Kidney (tissue), 14 donors: ENCODE measurements around the gene BUB1B. TPM values are rescaled to one million over a fixed set of nuclear protein-coding genes. Genes with fewer than 3 reads are reported as not detected.
A peak's percentile ranks its signal among the peaks of the same experiment; 100 is the strongest.

ENCODE experiments used
- DNase-seq, 5 donors: peaks; one replicate each; pipeline ENCODE4 v3.0.0-alpha.2; 2013 to 2020
- FAIRE-seq: peaks from 2 replicates; lab custom pipeline; 2012; peaks lifted over from hg19 to GRCh38; lab: Jason Lieb, UNC
- H3K27ac ChIP-seq, 2 donors: one replicate each; pipeline ENCODE4 v1.7.0; 2013; ENCODE audit warnings: low read depth in 2 of 2, low read length in 2 of 2, inconsistent platforms in 1 of 2
- H3K27me3 ChIP-seq: one replicate; pipeline ENCODE4 v1.7.1; 2013; ENCODE audit warnings: low read length, inconsistent platforms; ENCODE audit not compliant: control insufficient read depth, insufficient read depth
- H3K36me3 ChIP-seq, 3 donors: one replicate each; pipeline versions ENCODE4 v1.7.0 to v1.7.1; 2013; ENCODE audit warnings: low read length in 3 of 3, control low read depth in 1 of 3, inconsistent platforms in 1 of 3; ENCODE audit not compliant: insufficient read depth in 3 of 3, control insufficient read depth in 2 of 3
- H3K4me1 ChIP-seq, 3 donors: one replicate each; pipeline versions ENCODE4 v1.7.0 to v1.7.1; 2013; ENCODE audit warnings: low read length in 3 of 3, inconsistent platforms in 1 of 3, low read depth in 1 of 3; ENCODE audit not compliant: control insufficient read depth in 2 of 3, insufficient read depth in 2 of 3
- H3K4me3 ChIP-seq, 3 donors: one replicate each; pipeline versions ENCODE4 v1.7.0 to v1.8.1; 2013; ENCODE audit warnings: low read length in 3 of 3, control low read depth in 1 of 3, inconsistent platforms in 1 of 3
- H3K9ac ChIP-seq, 3 donors: one replicate each; pipeline versions ENCODE4 v1.7.0 to v1.7.1; 2013; ENCODE audit warnings: low read length in 3 of 3, control low read depth in 1 of 3, inconsistent platforms in 1 of 3
- H3K9me3 ChIP-seq, 3 donors: one replicate each; pipeline versions ENCODE4 v1.7.0 to v1.7.1; 2013; ENCODE audit warnings: low read length in 3 of 3, control low read depth in 1 of 3, inconsistent platforms in 1 of 3; ENCODE audit not compliant: control insufficient read depth in 2 of 3, insufficient read depth in 1 of 3
- intact Hi-C: fragments of 100-400 bp; cut with DNase I; formaldehyde crosslinking; loops from one replicate; pipeline ENCODE4 v1.11.1; 2022
- polyA plus RNA-seq: library from polyadenylated mRNA; stranded (reverse); fragments of 350-450 nt; fragmentation: Illumina TruSeq; extraction: RNeasy Lipid Tissue Mini Kit (QIAGEN cat#74804); gene quantifications from one replicate; pipeline ENCODE4 v1.2.3, GENCODE V29; 2014; ENCODE audit warnings: low read depth, low replicate concordance; ENCODE audit not compliant: insufficient read depth
- total RNA-seq: library from RNA; stranded (reverse); fragmentation: NEBNext Ultra II Directional; extraction: Animal tissue kit (Norgen Biotek cat#: 25700); gene quantifications from one replicate; pipeline ENCODE4 v1.2.1, GENCODE V29; 2021
- TF ChIP-seq, protein P1 (sequence below): IDR thresholded peaks from 3 replicates; pipeline ENCODE4 v1.5.1; 2012; ENCODE audit warnings: mild to moderate bottlenecking, moderate library complexity, borderline replicate concordance; ENCODE audit not compliant: insufficient read depth; ENCODE audit errors: extremely low read depth
- donor health status: control.
- donor health status: control.
- donor health status: control.
- donor health status: control.
- donor health status: control.
- donor health status: DM: yes; HTN: yes; CAD: no.
- donor health status: Normal renal cell carcinoma (clear cell type).

BUB1B gene
- total and polyA plus RNA-seq, 2 donors from 2014 or later: 0.69 to 0.94 TPM

GRCh38 chr15:40157778-40158447 is 3.0 kb upstream of the BUB1B start:
- Histone ChIP-seq H3K27ac (no peak overlapping the region), H3K4me3 (no peak overlapping the region), H3K4me1 (peaks cover 0 to 10% (median 0%) of the 10 kb centered on the region in 3 donors), H3K9ac (no peak overlapping the region), H3K9me3 (no peaks in the 10 kb centered on the region), H3K27me3 (no peaks in the 10 kb centered on the region), H3K36me3 (no peaks in the 10 kb centered on the region)
- TF ChIP-seq, protein P1, sequence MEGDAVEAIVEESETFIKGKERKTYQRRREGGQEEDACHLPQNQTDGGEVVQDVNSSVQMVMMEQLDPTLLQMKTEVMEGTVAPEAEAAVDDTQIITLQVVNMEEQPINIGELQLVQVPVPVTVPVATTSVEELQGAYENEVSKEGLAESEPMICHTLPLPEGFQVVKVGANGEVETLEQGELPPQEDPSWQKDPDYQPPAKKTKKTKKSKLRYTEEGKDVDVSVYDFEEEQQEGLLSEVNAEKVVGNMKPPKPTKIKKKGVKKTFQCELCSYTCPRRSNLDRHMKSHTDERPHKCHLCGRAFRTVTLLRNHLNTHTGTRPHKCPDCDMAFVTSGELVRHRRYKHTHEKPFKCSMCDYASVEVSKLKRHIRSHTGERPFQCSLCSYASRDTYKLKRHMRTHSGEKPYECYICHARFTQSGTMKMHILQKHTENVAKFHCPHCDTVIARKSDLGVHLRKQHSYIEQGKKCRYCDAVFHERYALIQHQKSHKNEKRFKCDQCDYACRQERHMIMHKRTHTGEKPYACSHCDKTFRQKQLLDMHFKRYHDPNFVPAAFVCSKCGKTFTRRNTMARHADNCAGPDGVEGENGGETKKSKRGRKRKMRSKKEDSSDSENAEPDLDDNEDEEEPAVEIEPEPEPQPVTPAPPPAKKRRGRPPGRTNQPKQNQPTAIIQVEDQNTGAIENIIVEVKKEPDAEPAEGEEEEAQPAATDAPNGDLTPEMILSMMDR: no peak
- no peak for DNase-seq
- intact Hi-C loops: no loop called here
- FAIRE-seq: no peak

DNA sequence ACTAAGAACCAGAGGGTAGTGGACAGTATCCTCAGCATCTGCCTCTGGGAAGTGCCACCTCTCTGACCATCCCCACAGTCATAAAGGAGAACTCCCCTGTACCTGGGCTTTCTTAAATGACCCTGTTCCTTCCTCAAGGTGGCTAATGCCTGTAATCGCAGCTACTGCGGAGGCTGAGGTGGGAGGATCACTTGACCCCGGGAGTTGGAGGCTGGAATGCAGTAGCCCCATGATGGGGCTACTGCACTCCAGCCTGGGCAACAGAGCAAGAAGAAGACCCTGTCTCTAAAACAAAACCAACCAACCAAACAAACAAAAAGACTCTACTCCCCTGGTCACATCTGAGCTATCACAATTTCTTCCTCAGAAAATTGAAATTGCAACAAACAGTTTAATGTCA is 848 bp upstream of the BUB1B start:
- Histone ChIP-seq H3K9me3 (no peaks in the 10 kb centered on the region), H3K9ac (no peak overlapping the region), H3K27ac (no peak overlapping the region), H3K4me1 (peaks cover 0 to 10% (median 0%) of the 10 kb centered on the region in 3 donors), H3K36me3 (no peaks in the 10 kb centered on the region), H3K4me3 (peak overlapping the region in 1 of 3 donors; percentile 78), H3K27me3 (no peaks in the 10 kb centered on the region)
- FAIRE-seq: no peak
- no peak for DNase-seq
- TF ChIP-seq, protein P1: no peak
- intact Hi-C loops: no loop called here

DNA sequence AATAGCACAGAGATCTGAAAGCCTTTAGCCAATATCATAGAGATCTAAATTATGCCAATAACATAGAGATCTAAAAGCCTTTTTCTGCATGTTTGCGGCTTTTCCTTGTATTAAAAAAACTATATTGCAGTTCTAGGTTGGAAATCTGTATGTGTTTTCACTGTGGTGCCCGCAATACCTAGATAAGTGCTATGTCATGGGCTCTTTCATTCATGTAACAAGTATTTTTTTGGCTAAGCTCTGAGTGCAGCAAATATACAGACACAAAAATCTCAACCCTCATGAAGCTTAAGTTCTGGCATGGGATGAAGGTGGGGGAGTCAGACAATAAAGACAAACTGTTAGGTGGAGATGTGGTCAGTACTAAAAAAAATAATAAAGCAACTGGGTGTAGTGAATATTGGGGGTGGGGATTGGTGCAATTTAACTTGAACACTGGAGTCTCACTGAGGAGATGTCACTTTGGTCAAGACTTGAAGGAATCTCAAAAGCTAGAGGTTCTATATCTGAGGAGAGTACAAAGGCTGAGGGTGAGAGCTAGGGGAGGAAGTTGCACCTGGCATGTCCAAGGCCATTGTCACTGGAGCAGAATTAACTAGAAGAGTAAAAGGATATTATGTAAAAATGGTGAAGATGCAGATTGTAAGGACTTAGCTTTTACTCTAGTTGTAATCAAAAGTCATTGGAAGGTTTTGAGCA is 973 bp downstream of the BUB1B start:
- intact Hi-C loops: no loop called here
- Histone ChIP-seq H3K4me1 (peaks cover 0 to 5% (median 0%) of the 10 kb centered on the region in 3 donors), H3K9me3 (no peaks in the 10 kb centered on the region), H3K27me3 (no peaks in the 10 kb centered on the region), H3K27ac (no peak overlapping the region), H3K9ac (peak overlapping the region in 2 of 3 donors; percentile 31 to 91), H3K36me3 (no peaks in the 10 kb centered on the region), H3K4me3 (peak overlapping the region in 2 of 3 donors; percentile 63 to 93)
- DNase-seq (no peak), FAIRE-seq (no peak)
- TF ChIP-seq, protein P1: no peak
